Endothelial cell of umbilical vein (primary cell): ENCODE results near the gene TCF20. TPM values are rescaled to one million over a fixed set of nuclear protein-coding genes. Genes with fewer than 3 reads are reported as not detected.

Experiments used
- BruUV-seq: library from RNA; stranded (reverse); fragments of 400-500 nt; replicated peaks from 2 replicates; lab custom pipeline; 2021; lab: Mats Ljungman, UMichigan
- CTCF ChIA-PET: fragments of 300-600, 350-600 bp; sonication (Branson Sonifier 250); formaldehyde crosslinking; loops from one replicate; lab custom pipeline; 2021; ENCODE audit warnings: antibody characterized with exemption, inconsistent platforms; lab: Charles Lee
- POLR2A ChIA-PET: fragments of 300-600, 350-600 bp; sonication (Branson Sonifier 250); formaldehyde crosslinking; loops from one replicate; lab custom pipeline; 2021; ENCODE audit warnings: antibody characterized with exemption, inconsistent platforms; lab: Charles Lee
- DNase-seq: peaks from one replicate; pipeline ENCODE4 v3.0.0-alpha.2; 2011; ENCODE audit warnings: low read depth, low spot score
- FAIRE-seq: peaks from 2 replicates; lab custom pipeline; 2011; peaks lifted over from hg19 to GRCh38; lab: Jason Lieb, UNC
- H2AFZ ChIP-seq: 2 replicates; pipeline ENCODE4 v1.6.0; 2012; ENCODE audit warnings: low read depth, low read length, control low read depth, inconsistent platforms
- H3K27ac ChIP-seq: 2 replicates; pipeline ENCODE4 v1.5.1; 2011; ENCODE audit warnings: low read depth, mild to moderate bottlenecking, control low read depth, low read length, moderate library complexity; ENCODE audit not compliant: insufficient read depth
- H3K27me3 ChIP-seq, 2 experiments: 2 replicates each; pipeline versions ENCODE4 v1.6.0 to v1.6.1; 2011; ENCODE audit warnings: low read length in 2 of 2, mixed read lengths in 1 of 2; ENCODE audit not compliant: control insufficient read depth in 2 of 2, insufficient read depth in 2 of 2
- H3K36me3 ChIP-seq, 2 experiments: 2 replicates in 1 of 2; 3 replicates in 1 of 2; pipeline ENCODE4 v1.5.1; 2011; ENCODE audit warnings: low read length in 2 of 2, mild to moderate bottlenecking in 1 of 2, moderate library complexity in 1 of 2; ENCODE audit not compliant: control insufficient read depth in 2 of 2, insufficient read depth in 2 of 2; ENCODE audit errors: extremely low read depth in 1 of 2
- H3K4me1 ChIP-seq: 3 replicates; pipeline ENCODE4 v1.5.1; 2011; ENCODE audit warnings: mild to moderate bottlenecking, low read length; ENCODE audit not compliant: control insufficient read depth, insufficient read depth; ENCODE audit errors: extremely low read depth
- H3K4me2 ChIP-seq: 2 replicates; pipeline ENCODE4 v1.6.1; 2011; ENCODE audit warnings: low read length, control low read depth, mixed read lengths; ENCODE audit not compliant: insufficient read depth
- H3K4me3 ChIP-seq, 3 experiments: fragments of 200-600 bp in 1 of 3; sonication (generic), shearing (Covaris generic) in 1 of 3; replicated peaks in 1 of 3; 2 replicates each; pipeline ENCODE4 v1.5.1; 2011 to 2016; ENCODE audit warnings: control low read depth in 3 of 3, low read length in 3 of 3, mild to moderate bottlenecking in 2 of 3, inconsistent platforms in 1 of 3, low read depth in 1 of 3, moderate library complexity in 1 of 3; ENCODE audit not compliant: insufficient read depth in 1 of 3
- H3K79me2 ChIP-seq: 2 replicates; pipeline ENCODE4 v1.6.0; 2012; ENCODE audit warnings: low read length, inconsistent platforms; ENCODE audit not compliant: control insufficient read depth, insufficient read depth
- H3K9ac ChIP-seq: replicated peaks from 2 replicates; pipeline ENCODE3; 2011; ENCODE audit warnings: low read length, control low read depth; ENCODE audit not compliant: insufficient read depth; ENCODE audit errors: extremely low read depth
- H3K9me1 ChIP-seq: replicated peaks from 3 replicates; pipeline ENCODE4 v1.6.0; 2011; ENCODE audit warnings: mild to moderate bottlenecking, low read length; ENCODE audit not compliant: control insufficient read depth, insufficient read depth; ENCODE audit errors: extremely low read depth
- H3K9me3 ChIP-seq: replicated peaks from 2 replicates; pipeline ENCODE4 v1.5.1; 2012; ENCODE audit warnings: low read length, inconsistent platforms; ENCODE audit not compliant: control insufficient read depth, insufficient read depth
- H4K20me1 ChIP-seq: replicated peaks from 2 replicates; pipeline ENCODE3; 2011; ENCODE audit warnings: mild to moderate bottlenecking, low read length; ENCODE audit not compliant: control insufficient read depth, insufficient read depth; ENCODE audit errors: extremely low read depth
- EZH2 ChIP-seq: IDR thresholded peaks from 2 replicates; pipeline ENCODE4 v1.6.1; 2012; ENCODE audit warnings: borderline replicate concordance, low read depth, mild to moderate bottlenecking, moderate library complexity, low read length, inconsistent platforms; ENCODE audit not compliant: severe bottlenecking
- FOS ChIP-seq: IDR thresholded peaks from 2 replicates; pipeline ENCODE4 v1.6.1; 2011; ENCODE audit warnings: mild to moderate bottlenecking, low read length, moderate library complexity, borderline replicate concordance; ENCODE audit not compliant: insufficient read depth
- GATA2 ChIP-seq: IDR thresholded peaks from 2 replicates; pipeline ENCODE4 v1.7.0; 2011; ENCODE audit warnings: low read depth, mild to moderate bottlenecking, moderate library complexity, mixed read lengths, low read length; ENCODE audit not compliant: insufficient read length, insufficient read depth
- POLR2A ChIP-seq: IDR thresholded peaks from 2 replicates; pipeline ENCODE4 v1.6.1; 2012; ENCODE audit warnings: low read depth, mild to moderate bottlenecking, control low read depth, low read length
- POLR2AphosphoS5 ChIP-seq: IDR thresholded peaks from 2 replicates; pipeline ENCODE4 v1.6.1; 2012; ENCODE audit warnings: low read depth, mild to moderate bottlenecking, control low read depth, low read length, moderate library complexity; ENCODE audit not compliant: insufficient read depth
- dilution Hi-C: fragments of 300-500 bp; cut with MboI; formaldehyde crosslinking; loops from one replicate; pipeline ENCODE4 v1.15.0; 2019; ENCODE audit warnings: low sequenced_read_pairs; ENCODE audit not compliant: extremely low pct_ligation_motif_present
- intact Hi-C: fragments of 100-400 bp; cut with micrococcal nuclease; formaldehyde crosslinking; loops from one replicate; pipeline ENCODE4 v1.10.0; 2022
- polyA plus RNA-seq, 4 experiments: library from polyadenylated mRNA; depleted of rRNA in 3 of 4; stranded (reverse) in 3 of 4; unstranded in 1 of 4; fragments of >200 nt; gene quantifications; 2 replicates each; pipeline versions ENCODE4 v1.2.1 to v1.2.3, GENCODE V29; 2011 to 2012; ENCODE audit warnings: missing spikeins in 1 of 4
- total RNA-seq: library from RNA; stranded (reverse); gene quantifications from 2 replicates; pipeline ENCODE4 v1.2.3, GENCODE V29; 2021
- TF ChIP-seq, protein P1 (sequence below), 2 donors: IDR thresholded peaks; 1 replicate in 1 of 2; 2 replicates in 1 of 2; pipeline ENCODE4 v1.5.1; 2011; ENCODE audit warnings: low read length in 2 of 2, mild to moderate bottlenecking in 2 of 2, moderate library complexity in 2 of 2, control low read depth in 1 of 2, inconsistent platforms in 1 of 2, low read depth in 1 of 2; ENCODE audit not compliant: insufficient read depth in 1 of 2; ENCODE audit errors: extremely low read depth in 1 of 2

The TCF20 gene
- total and polyA plus RNA-seq, 2 donors (not counting 3 experiments of a cell fraction or from before 2014, with no cell fraction given) = 11.2 to 36.7 TPM

DNA sequence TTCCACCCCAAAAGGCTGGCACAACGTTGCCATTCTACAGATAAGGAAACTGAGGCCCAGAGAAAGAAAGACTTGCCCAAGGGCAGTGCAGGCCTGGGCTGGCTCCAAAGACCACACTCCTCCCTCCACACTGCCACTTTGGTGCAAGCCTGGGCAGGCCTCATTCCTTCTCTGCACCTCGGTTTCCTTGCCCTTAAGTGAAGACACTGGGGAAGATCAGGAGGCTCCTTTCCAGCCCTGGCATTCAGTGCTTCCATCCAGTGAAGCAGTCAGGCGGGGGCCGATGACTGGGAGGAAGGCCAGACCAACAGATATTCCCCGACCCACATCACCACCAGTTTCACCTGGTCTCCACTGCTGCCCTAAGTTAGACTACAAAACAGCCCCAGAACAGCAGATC is 18.3 kb upstream of the TCF20 start:
- no peak for DNase-seq
- ChIA-PET POLR2A (no interaction called here), CTCF (interaction anchor here (1.1 kb wide), 1 partner anchor 15 kb away, joined by 4 read pairs; no protein-coding TSS in a partner anchor)
- Histone ChIP-seq H3K9me1 (no peaks in the 10 kb centered on the region), H3K4me1 (peaks cover 4% of the 10 kb centered on the region), H3K4me2 (no peak overlapping the region), H3K79me2 (no peaks in the 10 kb centered on the region), H3K27me3 (peaks cover 10 to 13% of the 10 kb centered on the region in 2 experiments), H3K4me3 (no peak overlapping the region), H2AFZ (no peak overlapping the region), H3K9me3 (no peaks in the 10 kb centered on the region), H4K20me1 (no peaks in the 10 kb centered on the region), H3K9ac (no peak overlapping the region), H3K36me3 (no peaks in the 10 kb centered on the region), H3K27ac (no peak overlapping the region)
- no TSS peak for BruUV-seq
- dilution Hi-C loops = no loop called here
- intact Hi-C loops = no loop called here
- TF ChIP-seq POLR2AphosphoS5 = no peak
- TF ChIP-seq EZH2 = no peak
- TF ChIP-seq, protein P1, sequence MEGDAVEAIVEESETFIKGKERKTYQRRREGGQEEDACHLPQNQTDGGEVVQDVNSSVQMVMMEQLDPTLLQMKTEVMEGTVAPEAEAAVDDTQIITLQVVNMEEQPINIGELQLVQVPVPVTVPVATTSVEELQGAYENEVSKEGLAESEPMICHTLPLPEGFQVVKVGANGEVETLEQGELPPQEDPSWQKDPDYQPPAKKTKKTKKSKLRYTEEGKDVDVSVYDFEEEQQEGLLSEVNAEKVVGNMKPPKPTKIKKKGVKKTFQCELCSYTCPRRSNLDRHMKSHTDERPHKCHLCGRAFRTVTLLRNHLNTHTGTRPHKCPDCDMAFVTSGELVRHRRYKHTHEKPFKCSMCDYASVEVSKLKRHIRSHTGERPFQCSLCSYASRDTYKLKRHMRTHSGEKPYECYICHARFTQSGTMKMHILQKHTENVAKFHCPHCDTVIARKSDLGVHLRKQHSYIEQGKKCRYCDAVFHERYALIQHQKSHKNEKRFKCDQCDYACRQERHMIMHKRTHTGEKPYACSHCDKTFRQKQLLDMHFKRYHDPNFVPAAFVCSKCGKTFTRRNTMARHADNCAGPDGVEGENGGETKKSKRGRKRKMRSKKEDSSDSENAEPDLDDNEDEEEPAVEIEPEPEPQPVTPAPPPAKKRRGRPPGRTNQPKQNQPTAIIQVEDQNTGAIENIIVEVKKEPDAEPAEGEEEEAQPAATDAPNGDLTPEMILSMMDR (IDR thresholded peaks at IDR 0.05; ENCODE audit: extremely low read depth in 1 of 2, insufficient read depth in 1 of 2, low read depth in 1 of 2, low read length in 2 of 2) = no peak
- TF ChIP-seq FOS = no peak
- no peak for TF ChIP-seq POLR2A
- TF ChIP-seq GATA2 = no peak
- no peak for FAIRE-seq
